GM10266 (cell line): ENCODE data around the gene CD1E.

ENCODE experiments used
- DNase-seq: peaks from one replicate; pipeline ENCODE4 v3.0.0; 2012; ENCODE audit errors: extremely low spot score
- TF ChIP-seq, protein P1 (sequence below): IDR thresholded peaks from 2 replicates; pipeline ENCODE4 v1.5.1; 2012; ENCODE audit warnings: mild to moderate bottlenecking, low read depth; ENCODE audit not compliant: control insufficient read depth, insufficient read depth; ENCODE audit errors: missing control alignments

CD1E gene

DNA sequence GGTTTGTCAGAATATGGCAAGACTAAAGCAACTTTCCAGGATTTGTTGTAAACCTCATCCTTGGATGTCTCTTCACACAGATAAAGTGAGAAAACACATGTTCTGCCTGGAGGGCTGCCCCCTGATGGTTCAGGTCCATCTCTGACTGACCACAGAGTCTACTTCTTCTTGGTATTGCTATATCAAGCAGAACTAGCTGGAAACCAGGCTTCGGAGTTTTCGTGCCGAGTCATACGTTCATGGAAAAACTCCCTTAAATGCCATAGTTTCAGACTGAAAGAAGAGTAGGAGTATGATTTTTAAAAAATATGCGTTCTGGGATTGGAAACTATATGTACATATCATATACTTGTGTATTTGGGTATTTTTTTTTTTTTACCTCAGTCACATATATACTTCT, 39.8 kb downstream of the CD1E start:
- no peak for DNase-seq

DNA sequence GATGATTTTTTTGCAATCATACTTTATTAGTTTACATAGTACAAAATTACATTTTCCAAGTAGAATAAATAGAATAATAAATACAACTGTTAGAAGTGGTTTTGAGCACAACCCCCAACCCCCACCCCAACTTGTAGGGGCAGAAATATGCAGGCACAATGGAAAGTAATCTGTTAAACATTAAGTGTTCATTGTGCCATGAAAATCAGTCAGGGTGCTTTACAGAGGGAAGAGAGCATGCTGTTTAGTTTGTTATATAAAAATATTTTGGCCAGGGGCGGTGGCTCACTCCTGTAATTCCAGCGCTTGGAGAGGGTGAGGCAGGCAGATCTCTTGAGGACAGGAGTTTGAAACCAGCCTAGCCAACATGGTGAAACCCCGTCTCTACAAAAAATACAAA, 43.0 kb downstream of the CD1E start:
- DNase-seq, result no peak
- TF ChIP-seq, protein P1, sequence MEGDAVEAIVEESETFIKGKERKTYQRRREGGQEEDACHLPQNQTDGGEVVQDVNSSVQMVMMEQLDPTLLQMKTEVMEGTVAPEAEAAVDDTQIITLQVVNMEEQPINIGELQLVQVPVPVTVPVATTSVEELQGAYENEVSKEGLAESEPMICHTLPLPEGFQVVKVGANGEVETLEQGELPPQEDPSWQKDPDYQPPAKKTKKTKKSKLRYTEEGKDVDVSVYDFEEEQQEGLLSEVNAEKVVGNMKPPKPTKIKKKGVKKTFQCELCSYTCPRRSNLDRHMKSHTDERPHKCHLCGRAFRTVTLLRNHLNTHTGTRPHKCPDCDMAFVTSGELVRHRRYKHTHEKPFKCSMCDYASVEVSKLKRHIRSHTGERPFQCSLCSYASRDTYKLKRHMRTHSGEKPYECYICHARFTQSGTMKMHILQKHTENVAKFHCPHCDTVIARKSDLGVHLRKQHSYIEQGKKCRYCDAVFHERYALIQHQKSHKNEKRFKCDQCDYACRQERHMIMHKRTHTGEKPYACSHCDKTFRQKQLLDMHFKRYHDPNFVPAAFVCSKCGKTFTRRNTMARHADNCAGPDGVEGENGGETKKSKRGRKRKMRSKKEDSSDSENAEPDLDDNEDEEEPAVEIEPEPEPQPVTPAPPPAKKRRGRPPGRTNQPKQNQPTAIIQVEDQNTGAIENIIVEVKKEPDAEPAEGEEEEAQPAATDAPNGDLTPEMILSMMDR, result no peak

More for the DNA sequence above, 39.8 kb downstream of the CD1E start:
- TF ChIP-seq, protein P1, result no peak

DNA sequence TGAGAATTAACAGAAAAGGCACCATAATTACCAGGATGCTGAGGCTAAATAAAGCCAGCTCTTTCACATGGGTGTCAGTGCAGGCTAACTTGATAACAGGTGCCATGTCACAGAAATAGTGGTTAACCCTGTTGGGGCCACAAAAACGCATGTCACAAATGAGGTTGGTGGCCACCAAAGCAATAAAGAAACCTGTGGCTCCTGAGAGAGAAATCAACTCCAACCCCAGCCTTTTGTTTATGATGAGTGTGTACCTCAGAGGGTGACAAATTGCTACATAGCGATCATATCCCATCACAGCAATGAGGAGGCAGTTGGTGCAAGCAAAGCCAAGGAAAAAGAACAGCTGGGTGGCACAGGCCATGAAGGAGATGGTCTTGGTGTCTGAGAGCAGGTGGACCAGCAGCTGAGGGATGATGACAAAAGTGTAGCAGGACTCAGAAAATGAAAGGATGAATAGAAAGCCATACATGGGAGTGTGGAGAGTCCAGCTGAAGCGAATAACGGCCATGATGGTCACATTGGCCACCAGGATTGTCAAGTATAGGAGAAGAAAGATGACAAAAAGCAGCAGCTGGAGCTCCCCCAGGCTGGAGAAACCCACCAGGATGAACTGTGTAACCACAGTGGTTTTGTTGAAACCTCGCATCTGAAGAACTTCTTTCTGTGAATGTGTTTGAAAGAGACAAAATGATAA, 45.3 kb downstream of the CD1E start, which contains the start of gene OR10T2:
TSS of gene OR10T2 (minus strand) at position 649 of the 697 bp plus-strand sequence. CDS start at position 649, 0 bp downstream.
- TF ChIP-seq, protein P1, result no peak
- no peak for DNase-seq

DNA sequence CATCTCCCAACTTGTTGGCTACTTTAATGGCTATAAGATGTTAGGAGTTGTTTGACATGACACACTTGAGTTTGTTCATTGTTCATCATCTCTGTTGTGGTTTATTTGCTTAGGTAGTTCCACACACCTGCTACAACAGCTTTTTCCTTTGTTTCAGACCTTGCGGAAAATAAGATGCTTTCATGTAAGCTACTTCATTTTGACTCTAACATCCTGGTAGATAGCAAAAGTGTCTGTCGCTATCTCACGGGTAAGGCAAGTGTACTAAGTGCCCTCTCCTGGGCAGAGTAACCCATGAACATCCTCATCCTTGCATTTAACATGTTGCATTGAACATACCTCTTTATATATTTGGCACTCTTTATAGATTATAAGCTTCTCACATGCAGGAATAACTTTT, 47.2 kb downstream of the CD1E start:
- DNase-seq, result no peak
- TF ChIP-seq, protein P1, result no peak

DNA sequence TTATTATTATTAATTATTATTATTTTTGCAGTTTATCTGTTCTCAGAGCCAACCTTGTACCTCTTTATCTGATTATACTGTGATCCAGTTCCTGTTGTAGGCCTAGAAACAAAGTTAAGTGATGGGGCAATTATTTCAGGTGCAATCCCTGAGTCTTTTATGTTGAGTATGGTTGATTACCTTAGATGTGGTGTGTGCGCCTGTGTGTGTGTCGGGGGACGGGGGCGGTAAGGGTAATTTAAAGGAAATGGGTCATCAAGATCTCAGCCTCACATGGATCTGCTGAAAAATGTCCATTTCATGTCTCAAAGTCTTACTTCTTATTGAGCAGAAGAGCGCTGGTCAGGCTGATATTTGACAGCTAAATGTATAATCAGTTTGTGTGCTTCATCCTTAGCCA, 53.4 kb downstream of the CD1E start:
- TF ChIP-seq, protein P1, result no peak
- DNase-seq, result no peak
